Tibial nerve (tissue), 4 donors: ENCODE measurements around the gene PECR.

Experiments used
- CTCF ChIP-seq, 5 experiments: fragments of 200-600 bp in 3 of 5; fragments of 450-650 bp in 2 of 5; sonication (generic) in 3 of 5; IDR thresholded peaks; one replicate each; pipeline ENCODE4 v1.5.1; 2016 to 2019; ENCODE audit warnings: antibody characterized with exemption in 5 of 5, mild to moderate bottlenecking in 3 of 5, moderate library complexity in 2 of 5
- EP300 ChIP-seq, 2 donors: sonication (generic); formaldehyde crosslinking; IDR thresholded peaks; one replicate each; pipeline ENCODE4 v1.6.1; 2017; ENCODE audit warnings: antibody characterized with exemption in 2 of 2, mild to moderate bottlenecking in 1 of 2
- POLR2A ChIP-seq, 2 donors: fragments of 450-650 bp; IDR thresholded peaks; one replicate each; pipeline ENCODE4 v1.6.1; 2017; ENCODE audit warnings: antibody characterized with exemption in 2 of 2, mild to moderate bottlenecking in 2 of 2, moderate library complexity in 2 of 2

GRCh38 chr2:216015722-216016464 is 65.7 kb downstream of the PECR start:
- no peak for TF ChIP-seq CTCF (IDR thresholded peaks at IDR 0.05)
- TF ChIP-seq POLR2A (IDR thresholded peaks at IDR 0.05), result no peak
- TF ChIP-seq EP300 (IDR thresholded peaks at IDR 0.05), result no peak
